Osteoblast (primary cell): ENCODE measurements around the gene DGKZ. TPM values are rescaled to one million over a fixed set of nuclear protein-coding genes. Genes with fewer than 3 reads are reported as not detected.

Experiments
- DNase-seq: peaks from one replicate; pipeline ENCODE4 v3.0.0; 2011; ENCODE audit warnings: low spot score, mixed read lengths; ENCODE audit not compliant: insufficient read length; ENCODE audit errors: missing footprints
- H2AFZ ChIP-seq: 2 replicates; pipeline ENCODE4 v1.6.0; 2011; ENCODE audit warnings: mild to moderate bottlenecking, low read length
- H3K27ac ChIP-seq: 2 replicates; pipeline ENCODE4 v1.5.1; 2011; ENCODE audit warnings: mild to moderate bottlenecking, low read depth, low read length, moderate library complexity
- H3K27me3 ChIP-seq: 2 replicates; pipeline ENCODE4 v1.6.0; 2012; ENCODE audit warnings: mild to moderate bottlenecking, control low read depth, inconsistent platforms, low read length, moderate library complexity; ENCODE audit not compliant: insufficient read depth
- H3K36me3 ChIP-seq: 2 replicates; pipeline ENCODE4 v1.5.1; 2011; ENCODE audit warnings: mild to moderate bottlenecking, low read length, control low read depth, moderate library complexity; ENCODE audit not compliant: insufficient read depth
- H3K4me1 ChIP-seq: 2 replicates; pipeline ENCODE4 v1.5.1; 2011; ENCODE audit warnings: mild to moderate bottlenecking, low read length, control low read depth, moderate library complexity; ENCODE audit not compliant: insufficient read depth
- H3K4me2 ChIP-seq: 2 replicates; pipeline ENCODE4 v1.6.0; 2011; ENCODE audit warnings: mild to moderate bottlenecking, low read length; ENCODE audit not compliant: insufficient read depth
- H3K4me3 ChIP-seq: fragments of 200-600 bp; sonication (generic); 3 replicates; pipeline ENCODE4 v1.5.1; 2012; ENCODE audit warnings: mild to moderate bottlenecking, low read length, inconsistent platforms; ENCODE audit not compliant: insufficient read depth
- H3K79me2 ChIP-seq: 2 replicates; pipeline ENCODE4 v1.6.0; 2012; ENCODE audit warnings: mild to moderate bottlenecking, low read length, control low read depth, inconsistent platforms; ENCODE audit not compliant: insufficient read depth
- H3K9me3 ChIP-seq: 2 replicates; pipeline ENCODE4 v1.5.1; 2011; ENCODE audit warnings: low read depth, low read length, control low read depth
- H4K20me1 ChIP-seq: 2 replicates; pipeline ENCODE4 v1.6.0; 2012; ENCODE audit warnings: mild to moderate bottlenecking, low read length, control low read depth; ENCODE audit not compliant: insufficient read depth
- total RNA-seq: library from RNA; depleted of rRNA; stranded (reverse); fragments of >200 nt; gene quantifications from 2 replicates; pipeline ENCODE4 v1.2.3, GENCODE V29; 2012
- TF ChIP-seq, protein P1 (sequence below): IDR thresholded peaks from 2 replicates; pipeline ENCODE4 v1.5.1; 2011; ENCODE audit warnings: mild to moderate bottlenecking, low read depth, low read length, moderate library complexity; ENCODE audit errors: extremely low read depth

DGKZ gene
- total RNA-seq, 1 donor, result 52.5 TPM

DNA sequence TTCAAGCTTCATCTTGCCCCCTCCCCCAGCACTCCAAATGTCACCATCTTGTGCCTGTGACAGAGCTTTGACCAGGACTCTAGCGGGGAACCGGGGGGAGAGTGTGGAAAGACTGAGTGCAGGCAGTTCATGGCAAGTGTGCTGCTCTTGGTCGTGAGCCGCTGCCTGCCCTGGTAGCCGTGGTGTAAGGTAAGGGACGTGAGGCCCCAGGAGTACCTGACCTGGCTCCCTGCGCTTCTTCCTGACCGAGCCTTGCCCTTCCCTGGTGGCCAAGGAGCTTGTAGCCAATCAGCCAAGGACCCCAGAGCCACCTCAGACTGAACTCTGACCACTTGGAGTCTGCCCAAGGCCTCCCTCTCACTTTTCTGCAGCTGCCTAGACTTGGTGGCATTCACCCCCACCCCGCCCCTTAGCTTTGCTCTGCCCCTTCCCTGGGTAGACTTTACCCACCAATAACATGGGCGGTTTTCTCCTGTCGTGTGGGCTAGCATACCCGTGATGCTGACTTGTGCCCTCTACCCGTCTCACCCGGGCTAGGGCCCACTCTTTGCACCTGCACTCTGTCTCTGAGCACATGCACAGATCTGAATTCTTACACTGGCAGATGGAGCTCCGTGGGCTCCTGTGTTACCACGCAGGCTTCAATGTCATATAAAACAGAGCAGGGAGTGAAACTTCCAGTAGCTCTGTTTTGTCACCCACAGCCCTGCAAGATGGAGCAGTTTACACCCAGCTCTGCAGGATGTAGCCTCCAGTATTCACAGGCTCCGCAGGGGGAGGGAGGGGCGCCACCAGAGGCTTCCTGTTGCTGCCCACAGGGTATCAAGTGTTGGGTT is 1.5 kb downstream of the DGKZ start:
- Histone ChIP-seq H4K20me1 (peaks cover 24% of the 10 kb centered on the region), H3K4me2 (peak overlapping the region; percentile 92), H3K27me3 (no peaks in the 10 kb centered on the region), H3K36me3 (no peaks in the 10 kb centered on the region), H3K4me3 (peak overlapping the region; percentile 84), H3K9me3 (no peaks in the 10 kb centered on the region), H3K4me1 (peaks cover 15% of the 10 kb centered on the region), H3K27ac (no peak overlapping the region), H3K79me2 (peaks cover 59% of the 10 kb centered on the region), H2AFZ (no peak overlapping the region)
- TF ChIP-seq, protein P1, sequence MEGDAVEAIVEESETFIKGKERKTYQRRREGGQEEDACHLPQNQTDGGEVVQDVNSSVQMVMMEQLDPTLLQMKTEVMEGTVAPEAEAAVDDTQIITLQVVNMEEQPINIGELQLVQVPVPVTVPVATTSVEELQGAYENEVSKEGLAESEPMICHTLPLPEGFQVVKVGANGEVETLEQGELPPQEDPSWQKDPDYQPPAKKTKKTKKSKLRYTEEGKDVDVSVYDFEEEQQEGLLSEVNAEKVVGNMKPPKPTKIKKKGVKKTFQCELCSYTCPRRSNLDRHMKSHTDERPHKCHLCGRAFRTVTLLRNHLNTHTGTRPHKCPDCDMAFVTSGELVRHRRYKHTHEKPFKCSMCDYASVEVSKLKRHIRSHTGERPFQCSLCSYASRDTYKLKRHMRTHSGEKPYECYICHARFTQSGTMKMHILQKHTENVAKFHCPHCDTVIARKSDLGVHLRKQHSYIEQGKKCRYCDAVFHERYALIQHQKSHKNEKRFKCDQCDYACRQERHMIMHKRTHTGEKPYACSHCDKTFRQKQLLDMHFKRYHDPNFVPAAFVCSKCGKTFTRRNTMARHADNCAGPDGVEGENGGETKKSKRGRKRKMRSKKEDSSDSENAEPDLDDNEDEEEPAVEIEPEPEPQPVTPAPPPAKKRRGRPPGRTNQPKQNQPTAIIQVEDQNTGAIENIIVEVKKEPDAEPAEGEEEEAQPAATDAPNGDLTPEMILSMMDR, result no peak
- peak; percentile 58 for DNase-seq

DNA sequence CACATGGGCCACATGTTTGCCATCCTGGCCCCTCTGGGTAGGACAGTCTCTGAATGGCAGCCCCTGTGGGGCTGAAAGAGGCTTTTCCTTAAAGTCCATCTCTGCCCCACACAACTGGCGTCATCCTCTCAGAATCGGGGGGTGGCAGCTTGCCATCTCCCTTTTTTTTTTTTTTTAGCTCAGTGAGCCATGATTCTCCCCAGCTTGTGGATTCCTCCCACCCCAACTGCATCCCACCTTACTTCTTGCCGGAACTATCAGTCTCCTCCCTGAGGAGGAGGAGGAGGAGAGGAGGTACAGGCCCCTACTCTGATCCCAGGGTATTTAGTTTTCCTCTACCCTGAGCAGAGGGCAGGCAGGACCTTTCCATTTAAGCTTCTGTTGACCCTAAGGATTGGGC is 3.4 kb downstream of the DGKZ start:
- Histone ChIP-seq H3K4me2 (no peak overlapping the region), H3K36me3 (no peaks in the 10 kb centered on the region), H4K20me1 (peaks cover 24% of the 10 kb centered on the region), H3K27me3 (no peaks in the 10 kb centered on the region), H3K4me1 (peaks cover 15% of the 10 kb centered on the region), H3K9me3 (no peaks in the 10 kb centered on the region), H3K4me3 (no peak overlapping the region), H3K27ac (no peak overlapping the region), H2AFZ (no peak overlapping the region), H3K79me2 (peaks cover 71% of the 10 kb centered on the region)
- no peak for DNase-seq
- TF ChIP-seq, protein P1, result no peak

DNA sequence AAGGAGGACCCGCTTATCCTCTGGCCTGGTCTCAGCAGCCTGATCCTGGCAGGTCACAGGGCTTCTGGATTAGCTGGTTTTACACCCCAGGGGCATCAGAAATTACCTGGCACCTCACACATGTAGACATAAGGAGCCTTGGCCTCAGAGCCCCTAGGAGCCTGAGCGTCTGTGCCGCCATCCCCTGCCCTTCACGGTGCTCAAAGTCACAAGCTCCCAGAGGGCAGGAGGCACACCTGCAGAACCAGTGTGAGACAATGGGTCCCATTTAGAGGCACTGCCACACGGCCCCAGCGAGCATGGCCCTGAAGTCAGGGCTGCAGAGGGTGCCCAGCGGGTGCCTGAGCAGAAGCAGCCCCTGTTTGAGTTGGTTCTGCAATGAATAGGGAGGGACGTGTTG is 3.9 kb downstream of the DGKZ start:
- Histone ChIP-seq H2AFZ (no peak overlapping the region), H3K4me3 (no peak overlapping the region), H3K4me1 (peaks cover 15% of the 10 kb centered on the region), H3K36me3 (no peaks in the 10 kb centered on the region), H4K20me1 (peaks cover 24% of the 10 kb centered on the region), H3K27ac (no peak overlapping the region), H3K9me3 (no peaks in the 10 kb centered on the region), H3K79me2 (peaks cover 74% of the 10 kb centered on the region), H3K27me3 (no peaks in the 10 kb centered on the region), H3K4me2 (no peak overlapping the region)
- TF ChIP-seq, protein P1, result no peak
- no peak for DNase-seq

DNA sequence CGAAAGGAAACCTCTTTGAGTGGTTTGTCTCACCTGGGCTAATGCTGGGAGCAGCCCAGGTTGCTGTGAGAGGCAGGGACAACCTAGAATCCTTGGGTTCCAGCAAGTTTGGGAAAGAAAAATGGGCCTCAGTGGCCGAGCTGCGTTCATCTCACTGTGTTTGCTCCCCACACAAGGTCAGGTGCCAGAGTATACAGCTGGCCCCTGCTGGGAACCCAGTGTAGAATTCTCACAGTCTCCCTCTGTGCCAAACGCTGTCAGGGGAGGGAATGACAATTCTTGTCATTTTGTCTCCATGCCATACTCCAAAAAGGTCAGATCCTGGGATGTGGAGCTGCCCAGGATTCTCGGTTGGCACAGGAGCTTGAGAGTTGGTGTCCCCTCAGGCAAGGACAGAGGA is 4.3 kb downstream of the DGKZ start:
- Histone ChIP-seq H3K4me1 (peaks cover 16% of the 10 kb centered on the region), H3K27ac (no peak overlapping the region), H4K20me1 (peaks cover 24% of the 10 kb centered on the region), H3K9me3 (no peaks in the 10 kb centered on the region), H2AFZ (no peak overlapping the region), H3K4me2 (no peak overlapping the region), H3K79me2 (peaks cover 79% of the 10 kb centered on the region), H3K36me3 (no peaks in the 10 kb centered on the region), H3K27me3 (no peaks in the 10 kb centered on the region), H3K4me3 (no peak overlapping the region)
- TF ChIP-seq, protein P1, result no peak
- no peak for DNase-seq
